Smooth muscle cell (in vitro differentiated cells): ENCODE results near the gene PYROXD2. TPM values are rescaled to one million over a fixed set of nuclear protein-coding genes. Genes with fewer than 3 reads are reported as not detected.

Experiments
- DNase-seq: peaks from one replicate; lab custom pipeline; 2025; ENCODE audit not compliant: unreplicated experiment; lab: John Stamatoyannopoulos, UW
- H2AFZ ChIP-seq: fragments of 200-600 bp; sonication (generic); 2 replicates; pipeline ENCODE4 v1.6.0; 2016; ENCODE audit warnings: antibody characterized with exemption, low read depth, mild to moderate bottlenecking
- H3F3A ChIP-seq: fragments of 200-600 bp; sonication (generic); 2 replicates; pipeline ENCODE4 v1.6.0; 2017; ENCODE audit warnings: antibody characterized with exemption, low read depth
- H3K27ac ChIP-seq: fragments of 200-600 bp; sonication (generic); 2 replicates; pipeline ENCODE4 v1.5.1; 2016; ENCODE audit warnings: low read depth, mild to moderate bottlenecking
- H3K27me3 ChIP-seq: fragments of 200-600 bp; sonication (generic); 2 replicates; pipeline ENCODE4 v1.6.1; 2016; ENCODE audit warnings: low read depth, mild to moderate bottlenecking
- H3K36me3 ChIP-seq: fragments of 200-600 bp; sonication (generic); 2 replicates; pipeline ENCODE4 v1.5.1; 2016; ENCODE audit warnings: low read depth
- H3K4me1 ChIP-seq: fragments of 200-600 bp; sonication (generic); 2 replicates; pipeline ENCODE4 v1.5.1; 2016; ENCODE audit warnings: low read depth
- H3K4me2 ChIP-seq: fragments of 200-600 bp; sonication (generic); 2 replicates; pipeline ENCODE4 v1.6.0; 2016; ENCODE audit warnings: mild to moderate bottlenecking
- H3K4me3 ChIP-seq: fragments of 200-600 bp; sonication (generic); 2 replicates; pipeline ENCODE4 v1.5.1; 2016; ENCODE audit warnings: mild to moderate bottlenecking
- H3K79me2 ChIP-seq: fragments of 200-600 bp; sonication (generic); 2 replicates; pipeline ENCODE4 v1.6.0; 2016; ENCODE audit warnings: low read depth, mild to moderate bottlenecking
- H3K9ac ChIP-seq: fragments of 200-600 bp; sonication (generic); 2 replicates; pipeline ENCODE4 v1.6.0; 2016; ENCODE audit warnings: low read depth
- H3K9me3 ChIP-seq: fragments of 200-600 bp; sonication (generic); replicated peaks from 2 replicates; pipeline ENCODE4 v1.5.1; 2016; ENCODE audit warnings: low read depth
- H4K20me1 ChIP-seq: fragments of 200-600 bp; sonication (generic); 2 replicates; pipeline ENCODE4 v1.6.0; 2016; ENCODE audit warnings: low read depth
- WGBS: methylation state at CpG from one replicate; pipeline ENCODE4 v1.1.7; 2016; ENCODE audit warnings: low lambda C conversion rate; 5-methylcytosine and 5-hydroxymethylcytosine counted together
- polyA plus RNA-seq: library from polyadenylated mRNA; unstranded; fragments of >200 nt; fragmentation: Nextera tagmentation; extraction: Ambion mirVana; gene quantifications from 2 replicates; pipeline ENCODE4 v1.2.1, GENCODE V29; 2016
- total RNA-seq: library from RNA; depleted of rRNA; stranded (reverse); fragments of >200 nt; gene quantifications from 2 replicates; pipeline ENCODE4 v1.2.3, GENCODE V29; 2014
- TF ChIP-seq, protein P1 (sequence below): fragments of 200-600 bp; sonication (generic); IDR thresholded peaks from 2 replicates; pipeline ENCODE4 v1.5.1; 2017; ENCODE audit warnings: borderline replicate concordance, mild to moderate bottlenecking, antibody characterized with exemption; ENCODE audit not compliant: insufficient read depth, poor library complexity, severe bottlenecking

PYROXD2 gene
- total and polyA plus RNA-seq, 2 experiments from 2014 or later: 3.6 to 6.1 TPM

DNA sequence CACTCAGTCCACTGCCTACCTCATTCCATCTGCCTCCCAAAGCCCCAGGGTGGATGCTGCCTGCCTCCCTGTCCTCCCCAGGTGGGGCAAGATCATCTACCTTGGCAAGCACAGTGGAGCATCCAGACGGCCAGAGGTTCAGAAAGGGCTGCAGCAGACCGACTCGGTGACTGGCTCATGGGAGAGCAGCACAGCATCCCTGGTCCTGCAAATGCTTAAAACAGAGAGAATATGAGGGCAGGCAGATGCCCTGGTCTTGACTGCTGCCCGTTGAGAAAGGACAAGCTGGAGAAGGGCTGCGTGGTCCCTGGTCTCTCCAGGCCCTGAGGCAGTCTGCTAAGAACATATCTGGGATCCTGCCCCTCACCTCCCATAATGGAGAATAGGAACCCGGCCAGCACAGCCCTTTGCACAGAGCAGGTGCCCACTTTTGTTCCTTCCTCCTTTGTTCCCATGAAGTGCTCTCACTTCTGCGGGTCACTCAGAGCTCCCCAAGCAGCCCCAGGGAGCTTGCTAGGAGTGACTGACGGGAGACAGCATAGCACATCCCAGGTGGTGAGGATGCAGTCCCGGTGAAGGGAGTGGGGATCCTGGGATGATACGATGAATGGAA, 30.3 kb upstream of the PYROXD2 start:
- H3K79me2 ChIP-seq: no peaks in the 10 kb centered on the region
- peak overlapping the region; percentile 87 for H3K4me3 ChIP-seq
- H3K27me3 ChIP-seq: no peaks in the 10 kb centered on the region
- H3K27ac ChIP-seq: peak overlapping the region; percentile 57
- H3F3A ChIP-seq: no peaks in the 10 kb centered on the region
- TF ChIP-seq, protein P1, sequence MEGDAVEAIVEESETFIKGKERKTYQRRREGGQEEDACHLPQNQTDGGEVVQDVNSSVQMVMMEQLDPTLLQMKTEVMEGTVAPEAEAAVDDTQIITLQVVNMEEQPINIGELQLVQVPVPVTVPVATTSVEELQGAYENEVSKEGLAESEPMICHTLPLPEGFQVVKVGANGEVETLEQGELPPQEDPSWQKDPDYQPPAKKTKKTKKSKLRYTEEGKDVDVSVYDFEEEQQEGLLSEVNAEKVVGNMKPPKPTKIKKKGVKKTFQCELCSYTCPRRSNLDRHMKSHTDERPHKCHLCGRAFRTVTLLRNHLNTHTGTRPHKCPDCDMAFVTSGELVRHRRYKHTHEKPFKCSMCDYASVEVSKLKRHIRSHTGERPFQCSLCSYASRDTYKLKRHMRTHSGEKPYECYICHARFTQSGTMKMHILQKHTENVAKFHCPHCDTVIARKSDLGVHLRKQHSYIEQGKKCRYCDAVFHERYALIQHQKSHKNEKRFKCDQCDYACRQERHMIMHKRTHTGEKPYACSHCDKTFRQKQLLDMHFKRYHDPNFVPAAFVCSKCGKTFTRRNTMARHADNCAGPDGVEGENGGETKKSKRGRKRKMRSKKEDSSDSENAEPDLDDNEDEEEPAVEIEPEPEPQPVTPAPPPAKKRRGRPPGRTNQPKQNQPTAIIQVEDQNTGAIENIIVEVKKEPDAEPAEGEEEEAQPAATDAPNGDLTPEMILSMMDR: no peak
- no peaks in the 10 kb centered on the region for H3K9me3 ChIP-seq
- 94% methylated on average over 10 of the region's 10 CpGs for WGBS
- H4K20me1 ChIP-seq: no peaks in the 10 kb centered on the region
- peaks cover 8% of the 10 kb centered on the region for H3K36me3 ChIP-seq
- no peak overlapping the region for H3K9ac ChIP-seq
- no peak overlapping the region for H2AFZ ChIP-seq
- H3K4me2 ChIP-seq: peak overlapping the region; percentile 90
- no peak for DNase-seq
- no peaks in the 10 kb centered on the region for H3K4me1 ChIP-seq

DNA sequence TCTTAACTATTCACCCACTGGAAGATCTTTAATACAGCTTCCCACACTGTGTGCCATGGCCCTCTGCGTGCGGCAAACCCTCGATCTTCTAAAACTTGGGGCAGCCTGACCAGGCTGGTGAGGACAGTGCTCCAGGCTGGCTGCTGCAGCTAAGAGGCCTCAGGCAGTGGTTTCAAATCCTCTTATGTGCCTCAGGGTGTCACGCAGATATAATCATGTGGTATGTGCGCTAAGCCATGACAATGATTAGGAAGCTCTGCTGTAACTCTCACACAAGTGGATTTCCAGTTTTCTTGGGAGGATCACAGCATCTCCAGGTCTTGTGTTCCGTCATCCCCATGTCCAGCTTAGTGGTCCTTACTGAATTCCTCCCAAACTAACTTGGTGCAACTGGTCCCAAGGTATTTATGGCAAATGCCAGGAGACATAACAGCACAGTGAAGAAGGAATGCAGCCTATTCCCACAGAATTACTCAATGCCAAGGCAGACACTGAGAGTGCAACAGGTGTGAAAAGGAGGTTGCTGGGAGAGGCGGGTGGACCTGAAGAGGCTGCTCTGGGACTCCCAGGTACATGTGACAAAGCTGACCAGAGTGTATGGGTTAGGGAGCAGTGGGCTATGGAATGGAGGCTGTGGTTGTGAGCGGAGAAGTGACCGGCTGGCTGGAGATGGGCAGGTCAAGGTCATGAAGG, 29.5 kb upstream of the PYROXD2 start:
- 84% methylated on average over 9 of the region's 9 CpGs for WGBS
- H2AFZ ChIP-seq: no peak overlapping the region
- H3K4me2 ChIP-seq: no peak overlapping the region
- no peaks in the 10 kb centered on the region for H3K79me2 ChIP-seq
- H3K27me3 ChIP-seq: no peaks in the 10 kb centered on the region
- peaks cover 13% of the 10 kb centered on the region for H3K36me3 ChIP-seq
- H3K9ac ChIP-seq: no peak overlapping the region
- DNase-seq: no peak
- no peak overlapping the region for H3K27ac ChIP-seq
- H3K9me3 ChIP-seq: no peaks in the 10 kb centered on the region
- H4K20me1 ChIP-seq: no peaks in the 10 kb centered on the region
- no peaks in the 10 kb centered on the region for H3F3A ChIP-seq
- TF ChIP-seq, protein P1: no peak
- H3K4me3 ChIP-seq: no peak overlapping the region
- no peaks in the 10 kb centered on the region for H3K4me1 ChIP-seq

DNA sequence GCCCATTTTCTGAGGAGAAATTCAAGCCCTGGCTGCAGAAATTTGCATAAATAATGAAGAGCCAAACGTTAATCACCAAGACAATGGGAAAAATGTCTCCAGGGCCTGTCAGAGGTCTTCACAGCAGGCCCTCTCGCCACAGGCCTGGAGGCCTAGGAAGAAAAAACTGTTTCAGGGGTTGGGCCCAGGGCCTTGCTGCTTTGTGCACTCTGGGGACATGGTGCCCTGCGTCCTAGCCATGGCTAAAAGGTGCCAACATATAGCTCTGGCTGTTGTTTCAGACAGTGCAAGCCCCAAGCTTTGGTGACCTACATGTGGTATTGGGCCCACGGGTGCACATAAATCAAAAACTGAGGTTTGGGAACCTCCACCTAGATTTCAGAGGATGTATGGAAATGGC, 23.7 kb upstream of the PYROXD2 start:
- H3K9ac ChIP-seq: no peak overlapping the region
- TF ChIP-seq, protein P1: no peak
- no peak for DNase-seq
- H4K20me1 ChIP-seq: no peaks in the 10 kb centered on the region
- peaks cover 13% of the 10 kb centered on the region for H3K36me3 ChIP-seq
- no peaks in the 10 kb centered on the region for H3K9me3 ChIP-seq
- no peak overlapping the region for H3K27ac ChIP-seq
- H3K4me1 ChIP-seq: no peaks in the 10 kb centered on the region
- H3K27me3 ChIP-seq: no peaks in the 10 kb centered on the region
- H3K4me3 ChIP-seq: no peak overlapping the region
- no peak overlapping the region for H2AFZ ChIP-seq
- no peaks in the 10 kb centered on the region for H3F3A ChIP-seq
- no peak overlapping the region for H3K4me2 ChIP-seq
- 91% methylated on average over 4 of the region's 4 CpGs for WGBS
- H3K79me2 ChIP-seq: no peaks in the 10 kb centered on the region
